IPS-20b (cell line): ENCODE data around the gene GPRC5C.

Experiments
- H3K27ac ChIP-seq: one replicate; pipeline ENCODE4 v1.5.1; 2013; ENCODE audit warnings: low read length
- H3K27me3 ChIP-seq: 2 replicates; pipeline ENCODE4 v1.6.1; 2013; ENCODE audit warnings: mild to moderate bottlenecking, low read length, inconsistent platforms; ENCODE audit not compliant: insufficient read depth
- H3K36me3 ChIP-seq: 2 replicates; pipeline ENCODE4 v1.6.1; 2013; ENCODE audit warnings: low read depth, mild to moderate bottlenecking, inconsistent platforms, low read length, moderate library complexity; ENCODE audit not compliant: insufficient read depth
- H3K4me1 ChIP-seq: 2 replicates; pipeline ENCODE4 v1.6.1; 2013; ENCODE audit warnings: mild to moderate bottlenecking, control low read depth, inconsistent platforms, low read length, moderate library complexity; ENCODE audit not compliant: insufficient read depth
- H3K4me3 ChIP-seq: 2 replicates; pipeline ENCODE4 v1.5.1; 2013; ENCODE audit warnings: mild to moderate bottlenecking, low read length, inconsistent platforms
- H3K9ac ChIP-seq: 2 replicates; pipeline ENCODE4 v1.6.1; 2013; ENCODE audit warnings: low read depth, mild to moderate bottlenecking, inconsistent platforms, low read length, moderate library complexity
- H3K9me3 ChIP-seq: 2 replicates; pipeline ENCODE4 v1.6.1; 2013; ENCODE audit warnings: mild to moderate bottlenecking, low read depth, low read length, inconsistent platforms; ENCODE audit not compliant: insufficient read depth

Gene GPRC5C

DNA sequence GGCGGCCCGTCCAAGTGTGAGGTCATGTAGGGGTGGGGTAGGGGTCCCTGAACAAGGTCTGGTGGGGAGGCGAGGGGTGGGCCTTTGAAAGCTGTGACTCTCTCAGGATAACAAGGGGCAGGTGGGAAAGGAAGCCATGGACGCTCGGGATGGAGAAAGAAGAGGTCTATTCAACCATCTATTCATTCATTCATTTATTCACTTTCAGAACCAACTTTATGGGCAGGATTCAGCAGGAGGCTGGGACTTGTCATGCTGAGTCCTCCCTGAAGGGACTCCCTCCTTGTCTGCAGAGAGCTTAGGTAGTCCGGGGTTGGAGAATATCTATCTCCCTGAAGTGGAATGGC lies 25.9 kb downstream of the GPRC5C start:
- Histone ChIP-seq H3K27me3 (peaks cover 40% of the 10 kb centered on the region), H3K9ac (no peak overlapping the region), H3K4me3 (no peak overlapping the region), H3K36me3 (no peaks in the 10 kb centered on the region), H3K9me3 (no peaks in the 10 kb centered on the region), H3K4me1 (peaks cover 12% of the 10 kb centered on the region; the same call in 1 of the 2 replicates), H3K27ac (no peak overlapping the region)

DNA sequence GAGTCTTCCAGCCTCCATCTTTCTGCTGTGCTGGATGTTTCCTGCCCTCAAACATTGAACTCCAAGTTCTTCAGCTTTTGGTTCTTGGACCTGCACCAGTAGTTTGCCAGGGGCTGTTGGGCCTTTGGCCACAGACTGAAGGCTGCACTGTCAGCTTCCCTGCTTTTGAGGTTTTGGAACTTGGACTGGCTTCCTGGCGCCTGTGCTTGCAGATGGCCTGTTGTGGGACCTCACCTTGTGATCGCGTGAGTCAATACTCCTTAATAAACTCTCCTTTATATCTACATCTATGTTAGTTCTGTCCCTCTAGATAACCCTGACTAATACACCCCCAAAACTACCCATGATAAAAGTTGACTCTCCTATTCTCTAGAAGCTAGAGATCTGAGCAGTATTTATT lies 26.9 kb downstream of the GPRC5C start:
- H3K4me1 ChIP-seq: peaks cover 9% of the 10 kb centered on the region; the same call in 1 of the 2 replicates
- peaks cover 30% of the 10 kb centered on the region for H3K27me3 ChIP-seq
- no peak overlapping the region for H3K27ac ChIP-seq
- H3K4me3 ChIP-seq: no peak overlapping the region
- no peak overlapping the region for H3K9ac ChIP-seq
- no peaks in the 10 kb centered on the region for H3K9me3 ChIP-seq
- no peaks in the 10 kb centered on the region for H3K36me3 ChIP-seq

DNA sequence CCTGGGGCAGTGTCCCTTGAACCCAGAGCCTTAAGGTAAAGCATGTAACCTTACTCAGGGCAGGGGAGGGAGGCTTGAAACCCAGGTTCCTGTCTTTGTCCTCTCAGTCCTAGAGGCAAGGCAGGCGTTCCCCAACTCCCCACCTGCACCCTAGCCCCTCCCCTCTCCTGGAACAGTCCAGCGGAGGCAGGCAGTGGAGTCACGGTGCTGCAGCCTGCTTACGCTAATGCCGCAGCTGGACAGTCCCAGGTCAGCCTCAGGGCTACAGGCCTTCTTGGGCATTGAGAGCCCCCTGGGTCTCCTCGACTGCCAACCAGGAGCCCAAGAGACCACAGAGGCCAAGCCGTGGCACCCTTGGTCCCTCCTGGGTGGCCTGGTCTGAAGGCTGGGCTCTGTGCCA lies 27.7 kb downstream of the GPRC5C start:
- H3K27ac ChIP-seq: no peak overlapping the region

DNA sequence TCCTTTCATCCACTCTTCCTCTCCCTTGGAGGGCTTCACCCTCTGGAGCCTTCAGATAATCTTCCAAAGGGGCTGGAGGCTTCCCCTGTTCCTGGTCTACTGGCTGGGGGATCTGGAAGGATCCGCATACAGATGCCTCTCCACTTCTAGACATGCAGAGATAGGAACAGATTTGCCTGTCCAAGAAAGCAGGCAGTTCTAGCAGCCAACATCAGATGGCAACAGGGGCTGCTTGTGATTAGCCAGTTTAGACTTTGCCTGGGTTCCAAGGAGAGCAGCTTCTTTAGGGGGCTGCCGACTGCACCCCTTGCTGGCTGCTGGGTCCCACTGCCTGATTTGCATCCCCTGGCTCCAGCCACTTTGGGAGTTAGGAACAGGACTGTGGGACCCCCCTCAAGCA lies 28.4 kb downstream of the GPRC5C start:
- Histone ChIP-seq H3K27ac (no peak overlapping the region), H3K27me3 (peaks cover 20% of the 10 kb centered on the region), H3K4me1 (no peaks in the 10 kb centered on the region), H3K36me3 (no peaks in the 10 kb centered on the region), H3K9ac (no peak overlapping the region), H3K9me3 (no peaks in the 10 kb centered on the region), H3K4me3 (no peak overlapping the region)

More for the DNA sequence above, 27.7 kb downstream of the GPRC5C start:
- H3K9ac ChIP-seq: no peak overlapping the region
- peaks cover 6% of the 10 kb centered on the region; the same call in 1 of the 2 replicates for H3K4me1 ChIP-seq
- peaks cover 26% of the 10 kb centered on the region for H3K27me3 ChIP-seq
- H3K9me3 ChIP-seq: no peaks in the 10 kb centered on the region
- H3K36me3 ChIP-seq: no peaks in the 10 kb centered on the region
- H3K4me3 ChIP-seq: no peak overlapping the region

DNA sequence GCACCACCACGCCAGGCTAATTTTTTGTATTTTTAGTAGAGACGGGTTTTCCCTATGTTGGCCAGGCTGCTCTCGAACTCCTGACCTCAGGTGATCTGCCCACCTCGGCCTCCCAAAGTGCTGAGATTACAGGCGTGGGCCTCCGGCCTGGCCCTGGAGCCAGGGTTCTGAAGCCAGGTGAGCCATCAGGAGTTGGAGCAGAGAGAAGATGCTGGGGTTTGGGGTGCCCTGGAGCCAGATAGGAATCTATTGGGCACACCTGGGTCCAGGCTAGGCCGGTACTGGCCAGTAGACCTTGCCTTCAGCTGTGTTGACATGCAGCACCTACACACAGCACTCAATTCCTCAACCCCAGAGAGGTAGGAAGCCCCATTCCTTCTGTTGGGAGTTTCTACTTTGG lies 29.1 kb downstream of the GPRC5C start:
- H3K27ac ChIP-seq: no peak overlapping the region
- no peaks in the 10 kb centered on the region for H3K9me3 ChIP-seq
- no peak overlapping the region for H3K9ac ChIP-seq
- H3K4me1 ChIP-seq: no peaks in the 10 kb centered on the region
- H3K27me3 ChIP-seq: peaks cover 22% of the 10 kb centered on the region
- H3K4me3 ChIP-seq: no peak overlapping the region
- no peaks in the 10 kb centered on the region for H3K36me3 ChIP-seq

DNA sequence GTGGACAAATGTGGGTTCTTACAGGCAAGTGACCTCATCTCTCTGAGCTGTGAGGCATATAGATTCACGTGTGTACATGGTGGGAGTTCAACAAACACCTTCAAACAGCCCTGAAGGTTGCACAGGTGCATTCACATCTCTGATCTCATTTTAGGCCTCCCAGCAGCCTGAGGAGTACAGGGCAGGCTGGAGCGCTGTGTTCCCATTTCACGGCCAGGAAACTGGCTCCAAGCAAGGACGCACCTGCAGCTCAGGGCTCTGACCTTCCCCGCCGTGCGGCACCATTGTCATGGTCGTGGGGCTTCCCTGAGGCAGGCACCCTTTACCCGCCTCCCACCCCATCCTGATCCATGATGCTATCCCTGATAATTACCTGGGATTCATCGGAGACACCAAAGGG lies 29.7 kb downstream of the GPRC5C start:
- no peaks in the 10 kb centered on the region for H3K4me1 ChIP-seq
- H3K36me3 ChIP-seq: no peaks in the 10 kb centered on the region
- no peak overlapping the region for H3K4me3 ChIP-seq
- H3K9ac ChIP-seq: no peak overlapping the region
- H3K9me3 ChIP-seq: no peaks in the 10 kb centered on the region
- no peak overlapping the region for H3K27ac ChIP-seq
- H3K27me3 ChIP-seq: peaks cover 26% of the 10 kb centered on the region

DNA sequence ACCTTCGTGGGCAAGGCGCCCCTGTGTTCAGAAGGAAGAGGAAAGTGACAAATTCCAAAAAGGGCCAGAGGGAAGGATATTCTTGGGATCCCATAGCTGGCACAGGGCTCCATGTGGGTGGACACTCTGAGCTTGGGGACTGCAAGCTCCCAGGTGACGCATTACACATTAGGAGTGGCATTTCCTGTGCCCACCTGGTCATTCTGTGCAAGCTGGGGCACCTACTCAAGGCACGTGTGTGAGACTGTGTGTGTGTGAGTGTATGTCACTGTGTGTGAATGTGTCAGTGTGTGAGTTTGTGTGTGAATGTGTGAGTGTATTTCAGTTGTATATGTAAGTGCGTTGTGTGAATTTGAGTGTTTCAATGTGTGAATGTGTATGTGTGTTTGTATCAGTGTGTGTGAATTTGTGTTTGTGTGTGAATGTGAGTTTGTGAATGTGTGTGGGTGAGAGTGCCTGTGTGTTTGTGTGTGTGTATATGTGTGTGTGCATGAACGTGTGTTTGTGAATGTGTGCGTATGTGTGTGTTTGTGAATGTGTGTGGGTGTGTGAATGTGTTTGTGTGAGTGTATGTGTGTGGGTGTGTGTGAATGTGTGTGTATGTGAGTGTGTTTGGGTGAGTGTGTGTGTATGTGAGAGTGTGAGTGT lies 33.0 kb downstream of the GPRC5C start:
- Histone ChIP-seq H3K9me3 (no peaks in the 10 kb centered on the region), H3K9ac (no peak overlapping the region), H3K27me3 (peaks cover 23% of the 10 kb centered on the region), H3K27ac (no peak overlapping the region), H3K4me1 (peaks cover 4% of the 10 kb centered on the region; the same call in 1 of the 2 replicates), H3K36me3 (no peaks in the 10 kb centered on the region), H3K4me3 (no peak overlapping the region)

DNA sequence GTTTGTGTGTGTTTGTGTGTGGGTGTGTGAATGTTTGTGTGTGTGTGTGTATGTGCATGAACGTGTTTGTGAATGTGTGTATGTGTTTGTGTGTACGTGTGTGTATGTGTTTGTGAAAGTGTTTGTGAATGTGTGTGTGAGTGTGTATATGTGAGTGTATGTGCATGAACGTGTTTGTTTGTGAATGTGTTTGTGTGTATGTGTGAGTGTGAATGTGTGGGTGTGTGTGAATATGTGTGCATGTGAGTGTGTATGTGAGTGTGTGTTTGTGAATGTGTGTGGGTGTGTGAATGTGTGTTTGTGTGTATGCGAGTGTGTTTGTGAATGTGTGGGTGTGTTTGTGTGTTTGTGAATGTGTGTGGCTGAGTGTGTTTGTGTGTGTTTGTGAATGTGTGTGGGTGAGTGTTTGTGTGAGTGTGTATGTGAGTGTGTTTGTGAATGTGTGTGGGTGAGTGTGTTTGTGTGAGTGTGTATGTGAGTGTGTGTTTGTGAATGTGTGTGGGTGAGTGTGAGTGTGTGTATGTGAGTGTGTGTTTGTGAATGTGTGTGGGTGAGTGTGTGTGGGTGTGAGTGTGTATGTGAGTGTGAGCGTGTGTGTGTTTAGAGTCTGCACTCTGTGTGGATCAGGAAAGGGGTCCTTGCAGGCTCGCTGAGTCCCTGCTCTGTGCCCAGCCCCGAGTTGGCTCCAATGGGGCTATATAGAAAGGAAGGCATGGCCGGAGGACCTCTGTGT lies 33.7 kb downstream of the GPRC5C start:
- Histone ChIP-seq H3K4me1 (peaks cover 4% of the 10 kb centered on the region; the same call in 1 of the 2 replicates), H3K4me3 (no peak overlapping the region), H3K9ac (no peak overlapping the region), H3K36me3 (no peaks in the 10 kb centered on the region), H3K9me3 (no peaks in the 10 kb centered on the region), H3K27ac (no peak overlapping the region), H3K27me3 (peaks cover 23% of the 10 kb centered on the region)

DNA sequence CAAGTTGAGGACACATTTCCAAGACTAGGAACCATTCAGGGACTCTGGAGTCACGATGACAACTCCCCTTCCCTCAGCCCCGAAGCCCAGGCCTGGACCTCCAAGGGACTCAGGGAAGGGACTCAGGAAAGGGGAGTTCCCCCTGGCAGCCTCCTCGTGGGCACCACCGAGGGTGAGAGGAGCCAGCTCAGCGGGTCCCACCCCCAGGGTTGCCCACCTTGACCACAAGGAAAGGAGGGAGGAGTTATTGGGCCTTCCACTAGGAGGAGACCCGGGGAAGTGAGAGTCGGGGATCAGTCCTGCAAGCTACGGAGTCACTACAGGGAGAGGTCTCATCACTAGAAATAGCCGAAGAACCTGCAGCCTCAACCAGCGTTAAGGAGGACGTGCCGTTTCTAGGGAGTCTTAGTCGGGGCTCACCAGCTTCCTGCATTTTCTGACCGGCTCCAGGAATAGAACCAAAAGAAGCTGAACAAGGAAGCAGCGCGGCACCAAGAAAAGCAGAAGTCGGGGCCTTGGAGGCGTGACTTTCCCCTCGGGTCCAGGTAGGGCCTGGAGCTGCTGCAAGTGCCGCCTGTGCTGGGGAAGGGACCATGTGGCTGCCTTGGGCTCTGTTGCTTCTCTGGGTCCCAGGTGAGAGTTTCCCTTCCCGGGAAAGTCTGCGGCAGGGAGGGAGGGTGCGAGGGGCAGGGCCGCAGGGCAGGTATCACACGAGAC lies 34.4 kb downstream of the GPRC5C start, which contains the start of gene CD300A:
CD300A (plus strand) TSS at position 524 of the 717 bp plus-strand sequence; CDS start at position 594, 70 bp downstream.
- no peaks in the 10 kb centered on the region for H3K9me3 ChIP-seq
- peak within 1 kb of the TSS; percentile 38; the same call in 1 of the 2 replicates for H3K4me3 ChIP-seq
- no peak within 1 kb of the TSS for H3K27ac ChIP-seq
- H3K36me3 ChIP-seq: no peaks in the 10 kb centered on the region
- peaks cover 4% of the 10 kb centered on the region; the same call in 1 of the 2 replicates for H3K4me1 ChIP-seq
- H3K27me3 ChIP-seq: peaks cover 23% of the 10 kb centered on the region
- H3K9ac ChIP-seq: no peak within 1 kb of the TSS

DNA sequence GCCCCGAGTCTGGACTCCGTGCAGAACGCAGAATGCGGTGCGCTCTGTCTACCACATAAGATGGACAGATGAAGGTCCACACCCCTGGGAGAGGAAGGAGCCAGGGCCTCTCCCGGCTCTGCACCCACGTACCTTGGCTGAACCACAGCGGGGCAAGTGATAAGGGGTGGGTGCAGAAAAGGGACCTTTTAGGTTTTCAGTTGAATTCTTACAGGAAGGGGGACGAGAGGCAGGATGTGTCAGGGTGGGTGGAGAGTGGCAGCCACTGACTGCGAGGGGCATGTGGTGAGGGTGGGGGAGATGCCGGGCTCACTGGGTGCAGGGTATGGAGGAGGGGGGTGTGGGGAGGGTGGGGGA lies 34.9 kb downstream of the GPRC5C start:
- H3K4me1 ChIP-seq: peaks cover 4% of the 10 kb centered on the region; the same call in 1 of the 2 replicates
- H3K27ac ChIP-seq: no peak overlapping the region
- no peaks in the 10 kb centered on the region for H3K36me3 ChIP-seq
- H3K9ac ChIP-seq: no peak overlapping the region
- H3K9me3 ChIP-seq: no peaks in the 10 kb centered on the region
- H3K27me3 ChIP-seq: peaks cover 23% of the 10 kb centered on the region
- peak overlapping the region; percentile 28; the same call in 1 of the 2 replicates for H3K4me3 ChIP-seq

DNA sequence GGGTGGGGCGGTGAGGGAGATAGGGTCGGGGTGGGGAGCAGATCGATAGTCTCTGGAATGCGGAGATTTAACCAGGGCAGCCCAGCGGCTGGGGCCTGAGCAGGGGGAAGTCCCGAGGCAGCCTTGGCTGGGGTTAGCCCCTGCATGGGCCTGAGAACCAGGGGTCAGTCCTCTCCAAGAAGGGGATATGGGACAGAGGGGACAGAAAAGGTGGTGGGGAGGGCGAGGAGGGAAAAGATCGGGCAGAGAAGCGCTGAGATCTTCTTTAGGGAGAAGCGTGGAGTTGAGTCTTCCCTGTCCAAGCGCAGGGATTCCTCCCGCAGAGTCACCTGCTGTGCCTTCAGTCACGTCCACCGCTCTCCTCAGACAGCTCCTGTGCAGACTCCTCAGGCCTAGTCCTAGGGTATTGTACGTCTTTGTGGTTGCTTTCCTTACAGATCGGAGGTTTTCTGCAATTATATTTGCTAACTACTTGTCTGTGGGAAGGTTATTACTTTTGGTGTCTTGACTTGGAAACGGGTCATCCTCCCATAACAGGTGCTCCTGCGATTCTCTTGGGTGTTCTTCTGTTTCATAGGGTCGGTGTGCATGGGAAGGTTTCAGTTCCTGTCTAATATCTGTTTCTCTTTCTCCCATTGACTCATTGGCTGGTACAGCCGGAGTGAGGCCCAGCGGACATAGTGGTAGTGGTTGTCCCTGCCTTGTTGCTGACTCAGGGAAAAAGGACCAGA lies 35.5 kb downstream of the GPRC5C start:
- no peak overlapping the region for H3K27ac ChIP-seq
- no peaks in the 10 kb centered on the region for H3K9me3 ChIP-seq
- peak overlapping the region; percentile 38; the same call in 1 of the 2 replicates for H3K4me3 ChIP-seq
- peaks cover 4% of the 10 kb centered on the region; the same call in 1 of the 2 replicates for H3K4me1 ChIP-seq
- no peaks in the 10 kb centered on the region for H3K36me3 ChIP-seq
- peaks cover 23% of the 10 kb centered on the region for H3K27me3 ChIP-seq
- no peak overlapping the region for H3K9ac ChIP-seq
